B cell (primary cell): ENCODE results near the gene ZNF831. TPM values are rescaled to one million over a fixed set of nuclear protein-coding genes. Genes with fewer than 3 reads are reported as not detected.

Experiments
- ATAC-seq: fragments of 200-7000 bp; cut with Tn5 transposase; one replicate; pipeline ENCODE4 v1.10.0; 2021; ENCODE audit warnings: low read depth, mild to moderate bottlenecking, moderate number of reproducible peaks, moderate library complexity
- CTCF ChIA-PET: fragments of 350-600 bp; sonication (Branson Sonifier 250); formaldehyde crosslinking; loops from one replicate; lab custom pipeline; 2021; ENCODE audit warnings: antibody characterized with exemption, inconsistent platforms; lab: Charles Lee
- POLR2A ChIA-PET: fragments of 350-600 bp; sonication (Branson Sonifier 250); formaldehyde crosslinking; loops from one replicate; lab custom pipeline; 2021; ENCODE audit warnings: antibody characterized with exemption; lab: Charles Lee
- DNase-seq: peaks from one replicate; pipeline ENCODE4 v3.0.0; 2013
- H2AFZ ChIP-seq: 2 replicates; pipeline ENCODE4 v1.6.1; 2012; ENCODE audit warnings: mild to moderate bottlenecking, low read depth, low read length; ENCODE audit not compliant: insufficient read depth, poor library complexity, severe bottlenecking
- H3K27ac ChIP-seq, 2 donors: 1 replicate in 1 of 2; 2 replicates in 1 of 2; pipeline ENCODE4 v1.5.1; 2012 to 2013; ENCODE audit warnings: low read length in 2 of 2, mild to moderate bottlenecking in 2 of 2, moderate library complexity in 1 of 2
- H3K27me3 ChIP-seq, 4 experiments: fragments of 200-600 bp in 1 of 4; sonication (generic) in 1 of 4; replicated peaks in 1 of 4; 1 replicate in 2 of 4; 2 replicates in 2 of 4; pipeline versions ENCODE4 v1.6.1 to v1.7.0; 2013 to 2016; ENCODE audit warnings: low read length in 3 of 4, mild to moderate bottlenecking in 2 of 4, mixed read lengths in 1 of 4, moderate library complexity in 1 of 4; ENCODE audit not compliant: insufficient read depth in 4 of 4, control insufficient read depth in 3 of 4; ENCODE audit errors: control extremely low read depth in 1 of 4
- H3K36me3 ChIP-seq, 2 experiments: replicated peaks in 1 of 2; 1 replicate in 1 of 2; 2 replicates in 1 of 2; pipeline versions ENCODE4 v1.6.1 to v1.7.1; 2013; ENCODE audit warnings: low read length in 1 of 2; ENCODE audit not compliant: insufficient read depth in 2 of 2, control insufficient read depth in 1 of 2; ENCODE audit errors: control extremely low read depth in 1 of 2, extremely low read depth in 1 of 2
- H3K4me1 ChIP-seq, 2 donors: fragments of 200-600 bp in 1 of 2; sonication (generic) in 1 of 2; 1 replicate in 1 of 2; 2 replicates in 1 of 2; pipeline versions ENCODE4 v1.5.1 to v1.6.1; 2013 to 2017; ENCODE audit warnings: low read length in 2 of 2; ENCODE audit not compliant: control insufficient read depth in 2 of 2, insufficient read depth in 2 of 2
- H3K4me2 ChIP-seq: replicated peaks from 2 replicates; pipeline ENCODE3; 2012; ENCODE audit warnings: mild to moderate bottlenecking, low read depth, low read length; ENCODE audit not compliant: poor library complexity, severe bottlenecking
- H3K4me3 ChIP-seq, 5 experiments: fragments of 200-600 bp in 1 of 5; sonication (generic) in 1 of 5; 1 replicate in 3 of 5; 2 replicates in 2 of 5; pipeline versions ENCODE4 v1.5.1 to v1.7.0; 2011 to 2016; ENCODE audit warnings: low read length in 4 of 5, mild to moderate bottlenecking in 4 of 5, low read depth in 2 of 5, control low read depth in 1 of 5, moderate library complexity in 1 of 5; ENCODE audit not compliant: insufficient read depth in 1 of 5; ENCODE audit errors: control extremely low read depth in 1 of 5, extremely low read depth in 1 of 5
- H3K79me2 ChIP-seq: fragments of 200-600 bp; sonication (generic); one replicate; pipeline ENCODE4 v1.6.0; 2016; ENCODE audit warnings: low read length; ENCODE audit not compliant: control insufficient read depth, insufficient read depth
- H3K9ac ChIP-seq: fragments of 200-600 bp; sonication (generic); 2 replicates; pipeline ENCODE4 v1.6.1; 2017; ENCODE audit warnings: mild to moderate bottlenecking, low read length, moderate library complexity
- H3K9me3 ChIP-seq, 3 donors: one replicate each; pipeline versions ENCODE4 v1.6.1 to v1.7.1; 2013; ENCODE audit warnings: low read length in 2 of 3; ENCODE audit not compliant: control insufficient read depth in 2 of 3, insufficient read depth in 1 of 3; ENCODE audit errors: control extremely low read depth in 1 of 3
- H4K20me1 ChIP-seq: 2 replicates; pipeline ENCODE4 v1.6.0; 2012; ENCODE audit warnings: mild to moderate bottlenecking, low read length; ENCODE audit not compliant: insufficient read depth, control insufficient read depth, poor library complexity, severe bottlenecking
- H3K27ac Mint-ChIP-seq: one replicate; pipeline ENCODE4 v1.8.0; 2021; ENCODE audit warnings: mixed read lengths
- H3K27me3 Mint-ChIP-seq: one replicate; pipeline ENCODE4 v1.8.0; 2021; ENCODE audit warnings: mixed read lengths
- H3K4me1 Mint-ChIP-seq: one replicate; pipeline ENCODE4 v1.8.0; 2021; ENCODE audit warnings: mixed read lengths
- H3K4me3 Mint-ChIP-seq: one replicate; pipeline ENCODE4 v1.8.0; 2021; ENCODE audit warnings: mixed read lengths
- H3K9me3 Mint-ChIP-seq: one replicate; pipeline ENCODE4 v1.8.0; 2022; ENCODE audit warnings: mixed read lengths; ENCODE audit not compliant: insufficient read depth
- CTCF ChIP-seq: fragments of 200-600 bp; IDR thresholded peaks from one replicate; pipeline ENCODE4 v1.8.0; 2022; ENCODE audit warnings: antibody characterized with exemption, mild to moderate bottlenecking
- EZH2 ChIP-seq: IDR thresholded peaks from 2 replicates; pipeline ENCODE4 v1.6.1; 2012; ENCODE audit warnings: borderline replicate concordance, low read depth, mild to moderate bottlenecking, moderate library complexity, low read length; ENCODE audit not compliant: insufficient read depth, poor library complexity, severe bottlenecking
- WGBS: methylation state at CpG from one replicate; pipeline ENCODE4 v1.1.5; 2013; ENCODE audit warnings: missing lambda C conversion rate; ENCODE audit not compliant: insufficient coverage; 5-methylcytosine and 5-hydroxymethylcytosine counted together
- intact Hi-C: fragments of 100-400 bp; cut with micrococcal nuclease; formaldehyde crosslinking; loops from one replicate; pipeline ENCODE4 v1.10.0; 2022
- polyA plus RNA-seq: library from polyadenylated mRNA; depleted of rRNA; stranded (reverse); fragments of >200 nt; gene quantifications from 2 replicates; pipeline ENCODE4 v1.2.3, GENCODE V29; 2012
- total RNA-seq, 2 donors: library from RNA; stranded (reverse); fragments of 120-200 nt in 1 of 2; gene quantifications; 1 replicate in 1 of 2; 2 replicates in 1 of 2; pipeline versions ENCODE4 v1.2.3 to v1.2.4, GENCODE V29; 2013 to 2022

ZNF831 gene
- total and polyA plus RNA-seq, 2 donors (not counting 1 experiment from before 2014, with no cell fraction given): 1.7 to 14.1 TPM

GRCh38 chr20:59177266-59178250 lies 13.9 kb downstream of the ZNF831 start:
- CTCF ChIA-PET: interaction anchor here (0.7 to 3.5 kb wide), 3 partner anchors 29 to 89 kb away, joined by 3 to 14 read pairs (median 9); no protein-coding TSS in a partner anchor
- TF ChIP-seq EZH2 (no peak), CTCF (no peak)
- peaks cover 38% of the 10 kb centered on the region for H3K4me1 Mint-ChIP-seq
- peak overlapping the region; percentile 23 for H3K9ac ChIP-seq
- H3K79me2 ChIP-seq: peaks cover 19% of the 10 kb centered on the region
- intact Hi-C loops: no loop called here
- POLR2A ChIA-PET: no interaction called here
- ATAC-seq (no peak), DNase-seq (no peak)
- H3K36me3 ChIP-seq: peaks cover 0 to 13% of the 10 kb centered on the region in 2 experiments
- no peaks in the 10 kb centered on the region for H3K27me3 Mint-ChIP-seq
- peaks cover 20 to 25% of the 10 kb centered on the region in 2 donors for H3K4me1 ChIP-seq
- H2AFZ ChIP-seq: no peak overlapping the region
- H3K4me3 Mint-ChIP-seq: peak overlapping the region; percentile 31
- peak overlapping the region; percentile 51 for H3K27ac Mint-ChIP-seq
- no peaks in the 10 kb centered on the region for H3K27me3 ChIP-seq
- H3K4me2 ChIP-seq: peak overlapping the region; percentile 55
- H3K4me3 ChIP-seq: peak overlapping the region in 1 of 5 experiments; percentile 5
- 66% methylated on average over 10 of the region's 13 CpGs for WGBS
- H3K9me3 ChIP-seq: no peaks in the 10 kb centered on the region
- H4K20me1 ChIP-seq: no peaks in the 10 kb centered on the region
- peak overlapping the region; percentile 42 to 50 for H3K27ac ChIP-seq
- no peaks in the 10 kb centered on the region for H3K9me3 Mint-ChIP-seq
